Measurements from ENCODE around the gene EREG. TPM values are rescaled to one million over a fixed set of nuclear protein-coding genes. Genes with fewer than 3 reads are reported as not detected.

Gene EREG
- total RNA-seq, 1 experiment from 2014 or later = not detected

- Histone ChIP-seq H3K14ac (ENCODE audit: insufficient read depth, low read length) (no peak overlapping the region), H3K4me1 (ENCODE audit: insufficient read depth, low read length) (no peaks in the 10 kb centered on the region), H2BK12ac (ENCODE audit: insufficient read length, low read depth, low read length) (no peak overlapping the region), H3K79me2 (ENCODE audit: insufficient read depth, low read length) (no peaks in the 10 kb centered on the region), H3K79me1 (ENCODE audit: insufficient read depth, low read depth, low read length, poor library complexity, severe bottlenecking) (no peaks in the 10 kb centered on the region), H2BK20ac (ENCODE audit: low read depth, low read length, poor library complexity, severe bottlenecking) (no peak overlapping the region), H3K18ac (ENCODE audit: insufficient read length, low read depth, low read length) (no peak overlapping the region), H4K91ac (ENCODE audit: insufficient read length, low read depth, low read length) (no peak overlapping the region), H2BK15ac (ENCODE audit: low read depth, low read length) (no peak overlapping the region), H3T11ph (ENCODE audit: low read length) (no peak overlapping the region), H2BK120ac (ENCODE audit: low read depth, low read length, poor library complexity, severe bottlenecking) (no peak overlapping the region), H2BK5ac (ENCODE audit: insufficient read length, low read length) (no peak overlapping the region), H3K27me3 (ENCODE audit: insufficient read depth, low read length) (no peaks in the 10 kb centered on the region), H4K8ac (replicated peaks; ENCODE audit: insufficient read length, low read depth, low read length) (no peak overlapping the region), H4K5ac (ENCODE audit: insufficient read length, low read depth, low read length) (no peak overlapping the region), H3K9me3 (ENCODE audit: control insufficient read depth, low read depth, low read length) (no peaks in the 10 kb centered on the region), H3K23me2 (ENCODE audit: insufficient read length, low read depth, low read length, poor library complexity, severe bottlenecking) (no peaks in the 10 kb centered on the region), H3K23ac (ENCODE audit: insufficient read length, low read depth, low read length) (no peak overlapping the region), H3K4ac (ENCODE audit: low read depth, low read length) (no peak overlapping the region), H3K56ac (ENCODE audit: insufficient read length, low read depth, low read length) (no peak overlapping the region), H3K4me2 (ENCODE audit: insufficient read depth, insufficient read length, low read length) (no peak overlapping the region), H2AK5ac (ENCODE audit: insufficient read length, low read length) (no peak overlapping the region), H3K27ac (ENCODE audit: insufficient read length, low read depth, low read length) (no peak overlapping the region), H3K9ac (ENCODE audit: extremely low read depth, insufficient read length, low read length) (no peak overlapping the region), H4K20me1 (ENCODE audit: control insufficient read depth, insufficient read depth, insufficient read length) (no peaks in the 10 kb centered on the region), H2AFZ (ENCODE audit: low read length) (no peak overlapping the region)
- no peaks in the 10 kb centered on the region for H3K27me3 Mint-ChIP-seq (ENCODE audit: low read depth)
- WGBS (ENCODE audit: extremely low coverage, insufficient read length, low lambda C conversion rate) = no CpG with 5 or more reads among the region's 7 CpGs
- H3K4me3 Mint-ChIP-seq = no peak overlapping the region
- H3K4me1 Mint-ChIP-seq = no peaks in the 10 kb centered on the region
- no peaks in the 10 kb centered on the region; a peak in 1 of 5 replicates for H3K9me3 Mint-ChIP-seq
- no peak for DNase-seq
- H3K36me3 Mint-ChIP-seq (ENCODE audit: insufficient read depth in 1 of 3, low read depth in 3 of 3) = no peaks in the 10 kb centered on the region
- TF ChIP-seq, protein P1, sequence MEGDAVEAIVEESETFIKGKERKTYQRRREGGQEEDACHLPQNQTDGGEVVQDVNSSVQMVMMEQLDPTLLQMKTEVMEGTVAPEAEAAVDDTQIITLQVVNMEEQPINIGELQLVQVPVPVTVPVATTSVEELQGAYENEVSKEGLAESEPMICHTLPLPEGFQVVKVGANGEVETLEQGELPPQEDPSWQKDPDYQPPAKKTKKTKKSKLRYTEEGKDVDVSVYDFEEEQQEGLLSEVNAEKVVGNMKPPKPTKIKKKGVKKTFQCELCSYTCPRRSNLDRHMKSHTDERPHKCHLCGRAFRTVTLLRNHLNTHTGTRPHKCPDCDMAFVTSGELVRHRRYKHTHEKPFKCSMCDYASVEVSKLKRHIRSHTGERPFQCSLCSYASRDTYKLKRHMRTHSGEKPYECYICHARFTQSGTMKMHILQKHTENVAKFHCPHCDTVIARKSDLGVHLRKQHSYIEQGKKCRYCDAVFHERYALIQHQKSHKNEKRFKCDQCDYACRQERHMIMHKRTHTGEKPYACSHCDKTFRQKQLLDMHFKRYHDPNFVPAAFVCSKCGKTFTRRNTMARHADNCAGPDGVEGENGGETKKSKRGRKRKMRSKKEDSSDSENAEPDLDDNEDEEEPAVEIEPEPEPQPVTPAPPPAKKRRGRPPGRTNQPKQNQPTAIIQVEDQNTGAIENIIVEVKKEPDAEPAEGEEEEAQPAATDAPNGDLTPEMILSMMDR (conservative IDR thresholded peaks at IDR 0.05) = no peak
- H3K27ac Mint-ChIP-seq = no peak overlapping the region
Observed at GRCh38 chr4:74375824-74376426, 11.0 kb downstream of the EREG start.
